GM18517 (cell line): ENCODE measurements around the gene RGS7.
"Not testable (repeated sequence)": the region's sequence is repeated elsewhere in the genome, so short reads cannot be mapped to it uniquely, and the experiment has no call there.

Experiments
- ATAC-seq: cut with Tn5 transposase; IDR thresholded peaks from one replicate; pipeline ENCODE4 v1.9.1; 2021; ENCODE audit warnings: mild to moderate bottlenecking, moderate library complexity; ENCODE audit not compliant: unreplicated experiment

Gene RGS7

GRCh38 chr1:241088075-241088474 is 268.9 kb downstream of the RGS7 start:
- ATAC-seq, result not testable (repeated sequence)

- no peak for ATAC-seq
Observed at GRCh38 chr1:241086686-241087085, 270.3 kb downstream of the RGS7 start.

GRCh38 chr1:241083285-241083684 is 273.7 kb downstream of the RGS7 start:
- no peak for ATAC-seq

GRCh38 chr1:241081473-241081872 is 275.5 kb downstream of the RGS7 start:
- no peak for ATAC-seq

- ATAC-seq, result no peak
Observed at GRCh38 chr1:241079459-241079858, 277.5 kb downstream of the RGS7 start.

GRCh38 chr1:241079047-241079446 is 278.0 kb downstream of the RGS7 start:
- no peak for ATAC-seq

- ATAC-seq, result no peak
Observed at GRCh38 chr1:241077386-241078147, 279.4 kb downstream of the RGS7 start.

- ATAC-seq, result no peak
Observed at GRCh38 chr1:241074507-241074906, 282.5 kb downstream of the RGS7 start.

GRCh38 chr1:241068359-241068758 is 288.6 kb downstream of the RGS7 start:
- ATAC-seq, result no peak

- ATAC-seq, result no peak
Observed at GRCh38 chr1:241063276-241063675, 293.7 kb downstream of the RGS7 start.

GRCh38 chr1:241061062-241061461 is 295.9 kb downstream of the RGS7 start:
- no peak for ATAC-seq

- ATAC-seq, result no peak
Observed at GRCh38 chr1:241048622-241049021, 308.4 kb downstream of the RGS7 start.

GRCh38 chr1:241045659-241046058 is 311.3 kb downstream of the RGS7 start:
- ATAC-seq, result no peak

GRCh38 chr1:241034203-241034936 is 322.6 kb downstream of the RGS7 start:
- no peak for ATAC-seq

- ATAC-seq, result no peak
Observed at GRCh38 chr1:241024834-241025233, 332.2 kb downstream of the RGS7 start.

- no peak for ATAC-seq
Observed at GRCh38 chr1:241022366-241022765, 334.6 kb downstream of the RGS7 start.

GRCh38 chr1:241020851-241021697 is 335.9 kb downstream of the RGS7 start:
- no peak for ATAC-seq

- no peak for ATAC-seq
Observed at GRCh38 chr1:241012708-241013340, 344.2 kb downstream of the RGS7 start.

GRCh38 chr1:241007668-241008067 is 349.3 kb downstream of the RGS7 start:
- no peak for ATAC-seq

GRCh38 chr1:240999826-241000225 is 357.2 kb downstream of the RGS7 start:
- ATAC-seq, result no peak

GRCh38 chr1:240998441-240999015 is 358.5 kb downstream of the RGS7 start:
- ATAC-seq, result no peak
